GM21515 (cell line): Measurements from ENCODE around the gene HMGXB3.

Experiments
- ATAC-seq: cut with Tn5 transposase; IDR thresholded peaks from one replicate; pipeline ENCODE4 v1.9.1; 2021; ENCODE audit not compliant: unreplicated experiment

The HMGXB3 gene

GRCh38 chr5:150067405-150067960 is 66.9 kb downstream of the HMGXB3 start:
- no peak for ATAC-seq

- ATAC-seq, result no peak
Measured at GRCh38 chr5:150068071-150068470, 67.5 kb downstream of the HMGXB3 start.

GRCh38 chr5:150068472-150068871 is 67.9 kb downstream of the HMGXB3 start:
- ATAC-seq, result no peak

GRCh38 chr5:150068961-150069645 is 68.6 kb downstream of the HMGXB3 start:
- ATAC-seq, result no peak

GRCh38 chr5:150069672-150070627 is 69.4 kb downstream of the HMGXB3 start:
- no peak for ATAC-seq

GRCh38 chr5:150070821-150071220 is 70.3 kb downstream of the HMGXB3 start:
- ATAC-seq, result no peak

- no peak for ATAC-seq
Measured at GRCh38 chr5:150073086-150073625, 72.6 kb downstream of the HMGXB3 start.

- no peak for ATAC-seq
Measured at GRCh38 chr5:150073677-150074076, 73.1 kb downstream of the HMGXB3 start.

- ATAC-seq, result no peak
Measured at GRCh38 chr5:150075233-150075632, 74.7 kb downstream of the HMGXB3 start.

GRCh38 chr5:150075806-150076205 is 75.3 kb downstream of the HMGXB3 start:
- no peak for ATAC-seq

GRCh38 chr5:150077060-150077459 is 76.5 kb downstream of the HMGXB3 start:
- ATAC-seq, result no peak

- ATAC-seq, result no peak
Measured at GRCh38 chr5:150077996-150078801, 77.7 kb downstream of the HMGXB3 start.

- ATAC-seq, result no peak
Measured at GRCh38 chr5:150078802-150079689, 78.5 kb downstream of the HMGXB3 start.

GRCh38 chr5:150079909-150080461 is 79.4 kb downstream of the HMGXB3 start:
- no peak for ATAC-seq

- ATAC-seq, result no peak
Measured at GRCh38 chr5:150080696-150081435, 80.3 kb downstream of the HMGXB3 start.

- peak; percentile 85 for ATAC-seq
Measured at GRCh38 chr5:150081541-150082283, 81.2 kb downstream of the HMGXB3 start.

- peak; percentile 7 for ATAC-seq
Measured at GRCh38 chr5:150082374-150082773, 81.8 kb downstream of the HMGXB3 start.

GRCh38 chr5:150082889-150083288 is 82.3 kb downstream of the HMGXB3 start:
- no peak for ATAC-seq
